OCI-LY7 (cell line): Measurements from ENCODE around the gene DISC1. TPM values are rescaled to one million over a fixed set of nuclear protein-coding genes. Genes with fewer than 3 reads are reported as not detected.

Experiments
- BruUV-seq: library from RNA; stranded (reverse); fragments of 400-500 nt; replicated peaks from 2 replicates; lab custom pipeline; 2021; lab: Mats Ljungman, UMichigan
- CTCF ChIA-PET: fragments of 300-600 bp; sonication (Branson Sonifier 250); formaldehyde crosslinking; loops from one replicate; lab custom pipeline; 2022; ENCODE audit warnings: antibody characterized with exemption; ENCODE audit not compliant: unreplicated experiment; lab: Charles Lee
- POLR2A ChIA-PET: fragments of 300-600 bp; sonication (Branson Sonifier 250); formaldehyde crosslinking; loops from one replicate; lab custom pipeline; 2022; ENCODE audit warnings: antibody characterized with exemption; lab: Charles Lee
- DNase-seq: peaks from one replicate; pipeline ENCODE4 v3.0.0-alpha.2; 2015; ENCODE audit warnings: low spot score
- H2AFZ ChIP-seq: fragments of 200-600 bp; sonication (generic), shearing (Covaris generic); 2 replicates; pipeline ENCODE4 v1.6.1; 2014; ENCODE audit warnings: mild to moderate bottlenecking, antibody characterized with exemption, low read length, moderate library complexity
- H3K27ac ChIP-seq: fragments of 200-600 bp; sonication (generic); 2 replicates; pipeline ENCODE4 v1.5.1; 2014; ENCODE audit warnings: mixed run types, low read depth, mild to moderate bottlenecking, moderate library complexity, low read length, inconsistent platforms; ENCODE audit not compliant: poor library complexity, severe bottlenecking
- H3K36me3 ChIP-seq: fragments of 200-600 bp; sonication (generic); 2 replicates; pipeline ENCODE4 v1.6.1; 2014; ENCODE audit warnings: mild to moderate bottlenecking, antibody characterized with exemption, low read length, moderate library complexity, mixed read lengths; ENCODE audit not compliant: insufficient read depth
- H3K4me1 ChIP-seq: fragments of 200-600 bp; sonication (generic); 2 replicates; pipeline ENCODE4 v1.5.1; 2014; ENCODE audit warnings: mild to moderate bottlenecking, low read length; ENCODE audit not compliant: insufficient read depth, poor library complexity, severe bottlenecking
- H3K4me2 ChIP-seq: fragments of 200-600 bp; sonication (generic); 2 replicates; pipeline ENCODE4 v1.6.1; 2014; ENCODE audit warnings: mild to moderate bottlenecking, low read length
- H3K4me3 ChIP-seq: fragments of 200-600 bp; sonication (generic); 2 replicates; pipeline ENCODE4 v1.5.1; 2014; ENCODE audit warnings: mild to moderate bottlenecking, low read depth, low read length; ENCODE audit not compliant: poor library complexity, severe bottlenecking
- H3K79me2 ChIP-seq: fragments of 200-600 bp; sonication (generic); 2 replicates; pipeline ENCODE4 v1.6.1; 2016; ENCODE audit warnings: low read depth, mild to moderate bottlenecking, low read length, moderate library complexity, mixed read lengths; ENCODE audit not compliant: insufficient read depth
- H3K9me2 ChIP-seq: fragments of 200-600 bp; sonication (generic); 2 replicates; pipeline ENCODE4 v1.6.1; 2016; ENCODE audit warnings: mild to moderate bottlenecking, low read length, mixed read lengths; ENCODE audit not compliant: insufficient read depth
- H3K9me3 ChIP-seq: fragments of 200-600 bp; sonication (generic); 2 replicates; pipeline ENCODE4 v1.6.1; 2014; ENCODE audit warnings: mild to moderate bottlenecking, mixed run types, low read length, mixed read lengths
- H4K20me1 ChIP-seq: fragments of 200-600 bp; sonication (generic); 2 replicates; pipeline ENCODE4 v1.6.1; 2014; ENCODE audit warnings: mild to moderate bottlenecking, antibody characterized with exemption, low read length, moderate library complexity, mixed read lengths; ENCODE audit not compliant: insufficient read depth
- CTCF ChIP-seq: fragments of 200-600 bp; sonication (generic); conservative IDR thresholded peaks from 2 replicates; pipeline ENCODE4 v1.5.1; 2014; ENCODE audit warnings: mild to moderate bottlenecking, antibody characterized with exemption, low read length, moderate library complexity, mixed read lengths
- EZH2phosphoT487 ChIP-seq: fragments of 200-600 bp; sonication (generic); IDR thresholded peaks from 2 replicates; pipeline ENCODE4 v1.6.1; 2018; ENCODE audit warnings: low read depth, borderline replicate concordance, mild to moderate bottlenecking, mixed run types, antibody characterized with exemption, low read length, moderate library complexity, mixed read lengths
- intact Hi-C: fragments of 100-400 bp; cut with micrococcal nuclease; formaldehyde crosslinking; loops from one replicate; pipeline ENCODE4 v1.10.0; 2022; ENCODE audit not compliant: unreplicated experiment
- total RNA-seq, 2 experiments: library from RNA; depleted of rRNA in 1 of 2; stranded (reverse); fragments of >200 nt in 1 of 2; shearing (Covaris generic) in 1 of 2; gene quantifications; 2 replicates each; pipeline ENCODE4 v1.2.3, GENCODE V29; 2014 to 2022

DISC1 gene
- total RNA-seq, 2 experiments from 2014 or later: 0.91 TPM; not detected in 1

GRCh38 chr1:231629132-231629531 is 2.5 kb downstream of the DISC1 start:
- no TSS peak for BruUV-seq
- no peaks in the 10 kb centered on the region for H3K79me2 ChIP-seq
- no peaks in the 10 kb centered on the region for H3K36me3 ChIP-seq
- no peak overlapping the region for H2AFZ ChIP-seq
- intact Hi-C loops: no loop called here
- no peaks in the 10 kb centered on the region for H3K4me1 ChIP-seq
- H3K27ac ChIP-seq: no peak overlapping the region
- no peaks in the 10 kb centered on the region for H3K9me2 ChIP-seq
- ChIA-PET CTCF (no interaction called here), POLR2A (no interaction called here)
- no peak overlapping the region for H3K4me2 ChIP-seq
- DNase-seq: no peak
- H4K20me1 ChIP-seq: no peaks in the 10 kb centered on the region
- no peaks in the 10 kb centered on the region for H3K9me3 ChIP-seq
- no peak overlapping the region for H3K4me3 ChIP-seq
- TF ChIP-seq CTCF (no peak), EZH2phosphoT487 (no peak)

GRCh38 chr1:231630558-231631205 is 4.1 kb downstream of the DISC1 start:
- no peaks in the 10 kb centered on the region for H4K20me1 ChIP-seq
- no peak for DNase-seq
- H3K4me2 ChIP-seq: no peak overlapping the region
- H3K4me1 ChIP-seq: no peaks in the 10 kb centered on the region
- intact Hi-C loops: no loop called here
- no TSS peak for BruUV-seq
- H3K9me2 ChIP-seq: no peaks in the 10 kb centered on the region
- no peaks in the 10 kb centered on the region for H3K9me3 ChIP-seq
- no peaks in the 10 kb centered on the region for H3K36me3 ChIP-seq
- ChIA-PET CTCF (no interaction called here), POLR2A (interaction anchor here (1.0 kb wide), 1 partner anchor 9 kb away, joined by 5 read pairs; no protein-coding TSS in a partner anchor)
- no peak overlapping the region for H2AFZ ChIP-seq
- H3K27ac ChIP-seq: no peak overlapping the region
- TF ChIP-seq EZH2phosphoT487 (no peak), CTCF (no peak)
- no peaks in the 10 kb centered on the region for H3K79me2 ChIP-seq
- H3K4me3 ChIP-seq: no peak overlapping the region

- Histone ChIP-seq H3K4me3 (no peak overlapping the region), H4K20me1 (no peaks in the 10 kb centered on the region), H3K79me2 (no peaks in the 10 kb centered on the region), H3K9me3 (no peaks in the 10 kb centered on the region), H3K36me3 (no peaks in the 10 kb centered on the region), H3K4me1 (no peaks in the 10 kb centered on the region), H3K9me2 (no peaks in the 10 kb centered on the region), H3K4me2 (no peak overlapping the region), H2AFZ (no peak overlapping the region), H3K27ac (no peak overlapping the region)
- POLR2A ChIA-PET: interaction anchor here (1.0 kb wide), 1 partner anchor 10 kb away, joined by 5 read pairs; no protein-coding TSS in a partner anchor
- CTCF ChIA-PET: no interaction called here
- TF ChIP-seq EZH2phosphoT487: no peak
- TF ChIP-seq CTCF: no peak
- intact Hi-C loops: no loop called here
- no TSS peak for BruUV-seq
- no peak for DNase-seq
Measured at GRCh38 chr1:231631717-231632116, 5.1 kb downstream of the DISC1 start.
